OCI-LY1 (cell line): ENCODE data around the gene YPEL4.

ENCODE experiments used
- H2AFZ ChIP-seq: fragments of 200-600 bp; sonication (generic), shearing (Covaris generic); 2 replicates; pipeline ENCODE4 v1.6.0; 2014; ENCODE audit warnings: antibody characterized with exemption, mild to moderate bottlenecking, low read length
- H3F3A ChIP-seq: fragments of 200-600 bp; sonication (generic), shearing (Covaris generic); 2 replicates; pipeline ENCODE4 v1.6.0; 2014; ENCODE audit warnings: mild to moderate bottlenecking, antibody characterized with exemption, low read length, moderate library complexity; ENCODE audit not compliant: insufficient read depth
- H3K27ac ChIP-seq: fragments of 200-600 bp; sonication (generic); 2 replicates; pipeline ENCODE4 v1.5.1; 2014; ENCODE audit warnings: low read length, mixed run types, mild to moderate bottlenecking, low read depth; ENCODE audit not compliant: poor library complexity, severe bottlenecking
- H3K27me3 ChIP-seq: fragments of 200-600 bp; sonication (generic); 2 replicates; pipeline ENCODE4 v1.6.0; 2014; ENCODE audit warnings: antibody characterized with exemption, mild to moderate bottlenecking, low read length, moderate library complexity; ENCODE audit not compliant: insufficient read depth
- H3K36me3 ChIP-seq: fragments of 200-600 bp; sonication (generic); 2 replicates; pipeline ENCODE4 v1.6.1; 2014; ENCODE audit warnings: mild to moderate bottlenecking, antibody characterized with exemption, low read length, moderate library complexity, mixed read lengths; ENCODE audit not compliant: insufficient read depth
- H3K4me1 ChIP-seq: fragments of 200-600 bp; sonication (generic); 2 replicates; pipeline ENCODE4 v1.5.1; 2014; ENCODE audit warnings: mild to moderate bottlenecking, low read length, moderate library complexity; ENCODE audit not compliant: insufficient read depth, severe bottlenecking
- H3K4me2 ChIP-seq: fragments of 200-600 bp; sonication (generic), shearing (Covaris generic); 2 replicates; pipeline ENCODE4 v1.6.1; 2014; ENCODE audit warnings: low read length
- H3K4me3 ChIP-seq: fragments of 200-600 bp; sonication (generic); 2 replicates; pipeline ENCODE4 v1.5.1; 2014; ENCODE audit warnings: low read length, low read depth, mild to moderate bottlenecking, mixed read lengths; ENCODE audit not compliant: poor library complexity, severe bottlenecking
- H3K79me2 ChIP-seq: fragments of 200-600 bp; shearing (Covaris generic); 2 replicates; pipeline ENCODE4 v1.6.1; 2016; ENCODE audit warnings: mixed run types, low read length, mixed read lengths; ENCODE audit not compliant: insufficient read depth
- H3K9ac ChIP-seq: fragments of 200-600 bp; sonication (generic), shearing (Covaris generic); 2 replicates; pipeline ENCODE4 v1.6.1; 2014; ENCODE audit warnings: mild to moderate bottlenecking, low read length, mixed read lengths
- H3K9me2 ChIP-seq: fragments of 200-600 bp; sonication (generic), shearing (Covaris generic); 2 replicates; pipeline ENCODE4 v1.6.1; 2014; ENCODE audit warnings: low read depth, mild to moderate bottlenecking, low read length, mixed read lengths
- H3K9me3 ChIP-seq: fragments of 200-600 bp; shearing (Covaris generic); 2 replicates; pipeline ENCODE4 v1.6.1; 2014; ENCODE audit warnings: low read length, mixed read lengths
- H4K20me1 ChIP-seq: fragments of 200-600 bp; sonication (generic), shearing (Covaris generic); 2 replicates; pipeline ENCODE4 v1.6.0; 2016; ENCODE audit warnings: mild to moderate bottlenecking, low read length; ENCODE audit not compliant: insufficient read depth
- EZH2 ChIP-seq: fragments of 200-600 bp; sonication (generic), shearing (Covaris generic); IDR thresholded peaks from 2 replicates; pipeline ENCODE4 v1.8.0; 2017; ENCODE audit warnings: borderline replicate concordance, mixed run types, mild to moderate bottlenecking, antibody characterized with exemption, low read length, moderate library complexity, mixed read lengths
- TF ChIP-seq, protein P1 (sequence below): fragments of 200-600 bp; sonication (generic), shearing (Covaris generic); IDR thresholded peaks from 2 replicates; pipeline ENCODE4 v1.5.1; 2017; ENCODE audit warnings: mild to moderate bottlenecking, antibody characterized with exemption, low read length, moderate library complexity, mixed read lengths

The YPEL4 gene

DNA sequence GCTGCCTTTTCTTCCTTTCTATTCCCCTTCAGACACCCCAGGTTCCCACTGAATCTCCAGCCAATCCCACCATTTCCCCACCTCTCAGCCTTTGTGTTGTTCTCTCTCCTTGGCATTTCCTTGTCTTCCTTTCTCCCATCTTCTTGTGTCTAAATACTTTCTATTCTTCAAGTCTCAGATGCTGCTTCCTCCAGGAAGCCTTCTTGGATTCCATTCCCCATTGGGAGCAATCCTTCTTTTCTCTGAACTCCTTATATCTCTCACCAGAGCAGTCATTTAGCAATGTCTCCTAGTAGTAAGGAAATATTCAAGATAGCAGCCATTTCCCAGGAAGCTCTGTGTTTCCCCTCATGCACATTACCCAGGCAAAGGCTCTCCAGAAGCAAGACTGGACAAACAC is 15.4 kb downstream of the YPEL4 start:
- no peaks in the 10 kb centered on the region for H3K9me2 ChIP-seq
- H3K9ac ChIP-seq: no peak overlapping the region
- H3K4me2 ChIP-seq: no peak overlapping the region
- no peaks in the 10 kb centered on the region for H3K9me3 ChIP-seq
- no peak for TF ChIP-seq EZH2
- TF ChIP-seq, protein P1, sequence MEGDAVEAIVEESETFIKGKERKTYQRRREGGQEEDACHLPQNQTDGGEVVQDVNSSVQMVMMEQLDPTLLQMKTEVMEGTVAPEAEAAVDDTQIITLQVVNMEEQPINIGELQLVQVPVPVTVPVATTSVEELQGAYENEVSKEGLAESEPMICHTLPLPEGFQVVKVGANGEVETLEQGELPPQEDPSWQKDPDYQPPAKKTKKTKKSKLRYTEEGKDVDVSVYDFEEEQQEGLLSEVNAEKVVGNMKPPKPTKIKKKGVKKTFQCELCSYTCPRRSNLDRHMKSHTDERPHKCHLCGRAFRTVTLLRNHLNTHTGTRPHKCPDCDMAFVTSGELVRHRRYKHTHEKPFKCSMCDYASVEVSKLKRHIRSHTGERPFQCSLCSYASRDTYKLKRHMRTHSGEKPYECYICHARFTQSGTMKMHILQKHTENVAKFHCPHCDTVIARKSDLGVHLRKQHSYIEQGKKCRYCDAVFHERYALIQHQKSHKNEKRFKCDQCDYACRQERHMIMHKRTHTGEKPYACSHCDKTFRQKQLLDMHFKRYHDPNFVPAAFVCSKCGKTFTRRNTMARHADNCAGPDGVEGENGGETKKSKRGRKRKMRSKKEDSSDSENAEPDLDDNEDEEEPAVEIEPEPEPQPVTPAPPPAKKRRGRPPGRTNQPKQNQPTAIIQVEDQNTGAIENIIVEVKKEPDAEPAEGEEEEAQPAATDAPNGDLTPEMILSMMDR: no peak
- H3K27me3 ChIP-seq: 0 out of 2 replicates have a peak, but pooled peaks cover 5% of the 10 kb centered on the region
- no peaks in the 10 kb centered on the region for H3K4me1 ChIP-seq
- no peak overlapping the region for H2AFZ ChIP-seq
- H4K20me1 ChIP-seq: no peaks in the 10 kb centered on the region
- H3K4me3 ChIP-seq: no peak overlapping the region
- no peak overlapping the region for H3K27ac ChIP-seq
- no peaks in the 10 kb centered on the region for H3F3A ChIP-seq
- no peaks in the 10 kb centered on the region for H3K36me3 ChIP-seq
- no peaks in the 10 kb centered on the region for H3K79me2 ChIP-seq

DNA sequence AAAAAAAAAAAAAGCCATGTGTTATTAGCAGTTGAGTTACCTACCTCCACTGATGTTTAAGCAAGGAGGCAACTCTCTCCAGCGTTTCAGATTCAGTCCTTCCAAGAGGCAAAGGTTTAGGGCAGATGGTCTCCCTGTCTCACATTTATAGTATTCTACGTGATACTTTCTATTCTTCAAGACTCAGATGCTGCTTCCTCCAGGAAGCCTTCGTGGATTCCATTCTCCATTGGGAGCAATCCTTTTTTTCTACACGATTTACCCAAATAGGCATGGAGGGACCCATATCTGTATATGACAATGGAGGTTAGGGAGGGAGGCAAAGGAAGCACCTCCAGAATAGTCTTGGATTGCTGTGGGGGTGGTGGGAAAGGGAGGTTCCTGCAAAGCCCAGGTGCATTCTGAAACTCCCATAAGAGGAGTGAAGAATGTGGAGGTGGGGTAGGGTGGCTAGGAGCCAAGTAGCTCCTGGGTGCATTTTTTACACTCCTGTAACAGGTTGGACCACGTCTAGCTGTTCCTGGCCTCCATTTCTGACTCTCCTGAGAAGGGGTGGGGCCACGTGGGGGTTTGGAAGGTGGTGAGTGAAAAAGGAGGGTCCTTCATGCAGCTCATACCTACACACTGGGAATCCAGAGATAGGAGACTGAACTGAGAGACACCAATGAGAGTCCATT is 16.2 kb downstream of the YPEL4 start:
- Histone ChIP-seq H3K27me3 (0 out of 2 replicates have a peak, but pooled peaks cover 5% of the 10 kb centered on the region), H3K4me3 (no peak overlapping the region), H3K36me3 (no peaks in the 10 kb centered on the region), H3F3A (no peaks in the 10 kb centered on the region), H3K9ac (no peak overlapping the region), H2AFZ (no peak overlapping the region), H3K4me2 (no peak overlapping the region), H3K4me1 (no peaks in the 10 kb centered on the region), H3K9me2 (no peaks in the 10 kb centered on the region), H4K20me1 (no peaks in the 10 kb centered on the region), H3K27ac (no peak overlapping the region), H3K79me2 (no peaks in the 10 kb centered on the region), H3K9me3 (no peaks in the 10 kb centered on the region)
- TF ChIP-seq, protein P1: no peak
- TF ChIP-seq EZH2: no peak

DNA sequence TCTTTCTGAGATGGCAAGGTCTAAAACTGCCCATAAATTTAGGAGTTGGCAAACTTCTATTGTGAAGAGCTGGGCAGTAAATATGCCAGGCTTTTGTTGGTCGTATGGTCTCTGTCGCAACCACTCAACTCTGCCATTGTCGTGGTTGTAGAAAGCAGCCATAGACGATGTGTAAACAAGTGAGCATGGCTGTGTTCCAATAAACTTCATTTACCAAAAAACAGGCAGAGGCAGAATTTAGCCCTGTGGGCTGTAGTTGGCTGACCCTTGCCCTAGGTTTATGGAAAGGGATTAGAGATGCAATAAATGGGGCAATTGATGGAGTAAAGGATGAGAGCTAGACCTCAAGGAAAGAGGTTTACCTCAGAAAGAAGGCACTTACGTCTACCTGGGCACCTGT is 17.6 kb downstream of the YPEL4 start:
- Histone ChIP-seq H3K9ac (no peak overlapping the region), H3K27ac (no peak overlapping the region), H3K4me1 (no peaks in the 10 kb centered on the region), H3K79me2 (no peaks in the 10 kb centered on the region), H2AFZ (no peak overlapping the region), H3K36me3 (no peaks in the 10 kb centered on the region), H3K4me3 (no peak overlapping the region), H3K4me2 (no peak overlapping the region), H4K20me1 (no peaks in the 10 kb centered on the region), H3K9me2 (no peaks in the 10 kb centered on the region), H3F3A (no peaks in the 10 kb centered on the region), H3K27me3 (0 out of 2 replicates have a peak, but pooled peaks cover 5% of the 10 kb centered on the region), H3K9me3 (no peaks in the 10 kb centered on the region)
- TF ChIP-seq, protein P1: no peak
- no peak for TF ChIP-seq EZH2
